Stimulated activated memory B cell treated with anti-CD40 and anti-IgM and Interleukin-4, amounts not matched to agents 10 μg/mL and 1 μg/mL and 100 μg/mL, for 72 hours (primary cell): ENCODE measurements around the gene CCSER2.
"Not testable (repeated sequence)": the region's sequence is repeated elsewhere in the genome, so short reads cannot be mapped to it uniquely, and the experiment has no call there.

Source experiments
- ATAC-seq: fragments of 150-1000 bp; cut with Tn5 transposase; 2 replicates; pipeline ENCODE4 v1.10.0; 2021
- H3K27ac Mint-ChIP-seq: one replicate; pipeline ENCODE4 v1.8.0; 2022; ENCODE audit warnings: mild to moderate bottlenecking, mixed read lengths
- H3K27me3 Mint-ChIP-seq: one replicate; pipeline ENCODE4 v1.8.0; 2022; ENCODE audit warnings: mixed read lengths
- H3K36me3 Mint-ChIP-seq: one replicate; pipeline ENCODE4 v1.8.0; 2022; ENCODE audit warnings: mixed read lengths
- H3K4me1 Mint-ChIP-seq: one replicate; pipeline ENCODE4 v1.8.0; 2022; ENCODE audit warnings: mixed read lengths
- H3K4me3 Mint-ChIP-seq: one replicate; pipeline ENCODE4 v1.8.0; 2022; ENCODE audit warnings: mild to moderate bottlenecking, moderate library complexity, mixed read lengths
- H3K9me3 Mint-ChIP-seq: one replicate; pipeline ENCODE4 v1.8.0; 2022; ENCODE audit warnings: mixed read lengths

Gene CCSER2

DNA sequence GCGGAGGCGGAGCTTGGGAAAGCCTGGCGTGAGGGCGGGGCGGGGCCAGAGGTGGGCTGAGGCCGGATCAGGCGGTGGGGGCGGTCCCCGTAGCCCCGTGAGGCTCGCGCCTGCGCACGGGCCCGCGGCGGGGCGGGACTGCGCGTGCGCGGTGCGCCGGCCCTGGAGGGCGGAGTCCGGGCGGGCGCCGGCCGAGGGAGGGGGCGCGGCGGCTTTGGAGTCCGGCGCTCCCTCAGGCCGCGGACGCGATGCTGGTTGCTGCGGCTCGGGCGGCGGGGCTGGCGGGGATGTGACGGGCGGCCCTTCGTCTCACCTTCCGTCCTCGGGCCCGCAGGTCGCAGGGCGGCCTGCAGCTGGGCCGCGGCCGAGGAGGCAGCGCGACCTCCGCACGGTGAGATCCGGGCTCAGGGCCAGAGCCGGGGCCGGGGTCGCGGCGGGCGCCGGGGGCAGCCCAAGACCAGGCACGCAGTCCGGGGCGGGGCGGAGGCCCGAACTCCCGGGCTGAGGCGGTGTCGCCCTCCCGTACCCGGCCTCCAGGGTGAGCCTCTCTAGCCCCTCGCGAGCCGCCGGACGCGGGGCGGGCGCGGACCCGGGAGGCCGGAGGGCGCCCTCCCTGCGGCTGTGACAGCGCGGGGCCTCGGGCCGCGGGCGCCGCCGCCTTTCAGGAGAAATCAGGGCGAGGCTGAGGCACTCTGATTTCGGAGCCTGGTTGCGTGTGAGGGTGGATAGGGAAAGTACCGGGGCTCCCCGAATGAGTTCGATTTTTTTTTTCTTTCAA, at the start of gene CCSER2:
CCSER2 (plus strand) TSS at position 172 of the 778 bp plus-strand sequence. CDS start 42,464 bp downstream, outside the sequence.
- Mint-ChIP-seq H3K4me3 (peak within 1 kb of the TSS; percentile 93), H3K27me3 (no peaks in the 10 kb centered on the region), H3K4me1 (peaks cover 37% of the 10 kb centered on the region), H3K36me3 (peaks cover 5% of the 10 kb centered on the region), H3K9me3 (no peaks in the 10 kb centered on the region), H3K27ac (peak within 1 kb of the TSS; percentile 98)
- peak; percentile 88 for ATAC-seq

DNA sequence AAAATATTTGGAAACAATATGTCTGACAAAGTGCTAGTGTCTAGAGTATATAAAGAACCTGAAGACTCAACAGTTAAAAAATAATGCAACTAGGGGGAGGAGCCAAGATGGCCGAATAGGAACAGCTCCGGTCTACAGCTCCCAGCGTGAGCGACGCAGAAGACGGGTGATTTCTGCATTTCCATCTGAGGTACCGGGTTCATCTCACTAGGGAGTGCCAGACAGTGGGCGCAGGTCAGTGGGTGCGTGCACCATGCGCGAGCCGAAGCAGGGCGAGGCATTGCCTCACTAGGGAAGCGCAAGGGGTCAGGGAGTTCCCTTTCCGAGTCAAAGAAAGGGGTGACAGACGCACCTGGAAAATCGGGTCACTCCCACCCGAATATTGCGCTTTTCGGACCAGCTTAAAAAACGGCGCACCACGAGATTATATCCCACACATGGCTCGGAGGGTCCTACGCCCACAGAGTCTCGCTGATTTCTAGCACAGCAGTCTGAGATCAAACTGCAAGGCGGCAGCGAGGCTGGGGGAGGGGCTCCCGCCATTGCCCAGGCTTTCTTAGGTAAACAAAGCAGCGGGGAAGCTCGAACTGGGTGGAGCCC, 48.4 kb upstream of the CCSER2 start:
- not testable (repeated sequence) for H3K4me1 Mint-ChIP-seq, H3K36me3 Mint-ChIP-seq, H3K27ac Mint-ChIP-seq, ATAC-seq, H3K9me3 Mint-ChIP-seq
- H3K27me3 Mint-ChIP-seq: peaks cover 45% of the 10 kb centered on the region
- H3K4me3 Mint-ChIP-seq: peak overlapping the region; percentile 34

DNA sequence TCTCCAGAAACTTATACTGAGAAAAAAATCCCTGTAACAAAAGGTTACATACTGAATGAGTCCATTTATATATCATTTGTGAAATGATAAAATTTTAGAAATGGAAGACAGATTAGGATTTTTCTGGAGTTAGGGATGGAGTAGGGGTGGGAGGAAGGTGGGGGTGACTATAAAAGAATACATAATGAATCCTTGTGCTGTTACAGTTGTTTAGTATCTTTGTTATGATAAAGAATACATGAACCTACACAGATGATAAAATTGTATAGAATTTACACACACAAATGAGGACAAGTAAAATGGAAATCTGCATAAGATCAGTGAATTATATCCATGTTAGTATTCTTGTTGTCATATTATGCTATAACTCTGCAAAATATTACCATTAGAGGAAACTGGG, 41.7 kb upstream of the CCSER2 start:
- ATAC-seq: no peak
- no peak overlapping the region for H3K4me3 Mint-ChIP-seq
- no peaks in the 10 kb centered on the region for H3K4me1 Mint-ChIP-seq
- no peaks in the 10 kb centered on the region for H3K27me3 Mint-ChIP-seq
- H3K27ac Mint-ChIP-seq: no peak overlapping the region
- no peaks in the 10 kb centered on the region for H3K36me3 Mint-ChIP-seq
- no peaks in the 10 kb centered on the region for H3K9me3 Mint-ChIP-seq

- H3K4me1 Mint-ChIP-seq: no peaks in the 10 kb centered on the region
- H3K36me3 Mint-ChIP-seq: no peaks in the 10 kb centered on the region
- ATAC-seq: no peak
- no peak overlapping the region for H3K27ac Mint-ChIP-seq
- H3K4me3 Mint-ChIP-seq: no peak overlapping the region
- no peaks in the 10 kb centered on the region for H3K27me3 Mint-ChIP-seq
- no peaks in the 10 kb centered on the region for H3K9me3 Mint-ChIP-seq
These were observed 40.2 kb upstream of the CCSER2 start for GRCh38 chr10:84288151-84288550.

- no peak for ATAC-seq
- no peaks in the 10 kb centered on the region for H3K9me3 Mint-ChIP-seq
- H3K27ac Mint-ChIP-seq: no peak overlapping the region
- no peak overlapping the region for H3K4me3 Mint-ChIP-seq
- no peaks in the 10 kb centered on the region for H3K36me3 Mint-ChIP-seq
- H3K4me1 Mint-ChIP-seq: no peaks in the 10 kb centered on the region
- no peaks in the 10 kb centered on the region for H3K27me3 Mint-ChIP-seq
These were observed 38.7 kb upstream of the CCSER2 start for GRCh38 chr10:84289521-84290200.

- ATAC-seq: no peak
- Mint-ChIP-seq H3K4me3 (no peak overlapping the region), H3K9me3 (no peaks in the 10 kb centered on the region), H3K27ac (no peak overlapping the region), H3K4me1 (no peaks in the 10 kb centered on the region), H3K36me3 (no peaks in the 10 kb centered on the region), H3K27me3 (no peaks in the 10 kb centered on the region)
These were observed 38.2 kb upstream of the CCSER2 start for GRCh38 chr10:84290235-84290634.

GRCh38 chr10:84291384-84291783, 37.0 kb upstream of the CCSER2 start:
- no peaks in the 10 kb centered on the region for H3K9me3 Mint-ChIP-seq
- no peaks in the 10 kb centered on the region for H3K27me3 Mint-ChIP-seq
- H3K27ac Mint-ChIP-seq: no peak overlapping the region
- H3K36me3 Mint-ChIP-seq: no peaks in the 10 kb centered on the region
- no peak overlapping the region for H3K4me3 Mint-ChIP-seq
- H3K4me1 Mint-ChIP-seq: no peaks in the 10 kb centered on the region
- ATAC-seq: no peak

DNA sequence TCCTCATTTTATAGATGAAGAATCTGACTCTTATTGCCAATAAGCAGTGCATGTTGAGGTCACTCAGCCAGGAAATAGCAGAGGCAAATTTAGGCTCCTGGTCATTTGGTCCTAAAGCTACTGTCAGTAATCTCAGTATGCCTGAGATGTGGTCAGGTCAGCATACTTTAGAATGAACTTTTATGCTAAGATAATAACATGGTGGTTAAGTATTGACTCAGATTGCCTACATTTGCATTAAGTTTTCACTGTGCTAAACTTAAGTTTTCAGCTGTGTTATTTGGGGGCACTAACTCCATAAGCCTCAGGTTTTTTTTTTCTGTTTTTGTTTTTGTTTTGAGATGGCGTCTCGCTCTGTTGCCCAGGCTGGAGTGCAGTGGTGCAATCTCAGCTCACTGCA, 35.9 kb upstream of the CCSER2 start:
- no peak overlapping the region for H3K4me3 Mint-ChIP-seq
- no peaks in the 10 kb centered on the region for H3K9me3 Mint-ChIP-seq
- no peak for ATAC-seq
- H3K27ac Mint-ChIP-seq: no peak overlapping the region
- H3K36me3 Mint-ChIP-seq: no peaks in the 10 kb centered on the region
- no peaks in the 10 kb centered on the region for H3K4me1 Mint-ChIP-seq
- peaks cover 6% of the 10 kb centered on the region for H3K27me3 Mint-ChIP-seq

- Mint-ChIP-seq H3K4me1 (no peaks in the 10 kb centered on the region), H3K9me3 (no peaks in the 10 kb centered on the region), H3K27ac (no peak overlapping the region), H3K27me3 (peaks cover 13% of the 10 kb centered on the region), H3K4me3 (no peak overlapping the region), H3K36me3 (no peaks in the 10 kb centered on the region)
- ATAC-seq: no peak
These were observed 35.2 kb upstream of the CCSER2 start for GRCh38 chr10:84293171-84293570.

DNA sequence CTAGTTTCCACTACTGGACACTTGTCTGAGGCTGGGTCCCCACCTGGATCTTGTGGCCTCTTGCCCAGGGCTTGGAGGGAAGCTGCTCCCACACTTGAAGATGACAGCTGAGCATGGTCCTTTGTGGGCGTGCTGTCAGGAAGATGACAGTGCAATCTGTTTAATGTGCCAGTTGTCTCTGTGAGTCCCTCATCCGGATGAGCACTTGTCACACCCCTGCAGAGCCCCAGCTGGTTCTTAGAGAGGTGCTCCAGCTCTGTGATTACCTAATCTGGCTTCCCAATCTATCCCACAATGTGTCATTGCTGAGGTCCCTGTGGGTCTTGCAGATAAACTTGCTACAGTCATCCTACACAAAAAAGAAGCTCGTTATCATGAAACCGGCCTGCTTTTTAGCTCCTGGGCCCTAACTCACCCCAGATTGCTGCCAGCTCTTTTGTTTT, 34.8 kb upstream of the CCSER2 start:
- Mint-ChIP-seq H3K27ac (no peak overlapping the region), H3K4me3 (no peak overlapping the region), H3K9me3 (no peaks in the 10 kb centered on the region), H3K27me3 (peaks cover 17% of the 10 kb centered on the region), H3K36me3 (no peaks in the 10 kb centered on the region), H3K4me1 (no peaks in the 10 kb centered on the region)
- no peak for ATAC-seq

DNA sequence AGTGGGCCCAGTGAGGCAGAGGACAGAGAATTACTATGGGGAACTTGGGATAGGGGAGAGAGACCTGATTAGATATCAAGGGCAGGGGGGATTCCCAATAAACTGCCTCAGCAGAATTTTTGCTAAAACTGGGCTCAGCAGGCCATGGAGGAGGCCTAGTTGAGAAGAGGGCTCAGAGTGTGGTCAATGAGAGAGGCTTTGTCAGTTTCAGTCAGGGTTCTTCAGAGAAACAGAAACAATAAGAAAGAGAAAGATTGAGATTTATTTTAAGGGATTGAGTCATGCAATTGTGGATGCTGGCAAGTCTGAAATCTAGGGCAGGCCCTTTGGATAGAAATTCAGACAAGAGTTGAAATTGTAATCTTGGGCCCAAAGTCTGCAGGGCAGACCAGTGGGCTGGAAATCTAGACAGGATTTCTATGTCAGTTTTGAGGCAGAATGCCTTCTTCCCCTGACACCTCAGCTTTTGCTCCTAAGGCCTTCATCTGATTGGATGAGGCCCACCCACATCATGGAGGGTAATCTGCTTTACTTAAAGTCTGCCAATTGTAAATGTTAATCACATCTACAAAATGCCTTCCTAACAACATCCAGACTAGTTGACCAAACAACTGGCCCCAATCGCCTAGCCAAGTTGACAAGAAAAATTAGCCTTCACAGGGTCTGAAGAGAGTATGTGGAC, 33.5 kb upstream of the CCSER2 start:
- no peaks in the 10 kb centered on the region for H3K9me3 Mint-ChIP-seq
- H3K27ac Mint-ChIP-seq: no peak overlapping the region
- ATAC-seq: no peak
- no peak overlapping the region for H3K4me3 Mint-ChIP-seq
- no peaks in the 10 kb centered on the region for H3K4me1 Mint-ChIP-seq
- peaks cover 29% of the 10 kb centered on the region for H3K27me3 Mint-ChIP-seq
- no peaks in the 10 kb centered on the region for H3K36me3 Mint-ChIP-seq

DNA sequence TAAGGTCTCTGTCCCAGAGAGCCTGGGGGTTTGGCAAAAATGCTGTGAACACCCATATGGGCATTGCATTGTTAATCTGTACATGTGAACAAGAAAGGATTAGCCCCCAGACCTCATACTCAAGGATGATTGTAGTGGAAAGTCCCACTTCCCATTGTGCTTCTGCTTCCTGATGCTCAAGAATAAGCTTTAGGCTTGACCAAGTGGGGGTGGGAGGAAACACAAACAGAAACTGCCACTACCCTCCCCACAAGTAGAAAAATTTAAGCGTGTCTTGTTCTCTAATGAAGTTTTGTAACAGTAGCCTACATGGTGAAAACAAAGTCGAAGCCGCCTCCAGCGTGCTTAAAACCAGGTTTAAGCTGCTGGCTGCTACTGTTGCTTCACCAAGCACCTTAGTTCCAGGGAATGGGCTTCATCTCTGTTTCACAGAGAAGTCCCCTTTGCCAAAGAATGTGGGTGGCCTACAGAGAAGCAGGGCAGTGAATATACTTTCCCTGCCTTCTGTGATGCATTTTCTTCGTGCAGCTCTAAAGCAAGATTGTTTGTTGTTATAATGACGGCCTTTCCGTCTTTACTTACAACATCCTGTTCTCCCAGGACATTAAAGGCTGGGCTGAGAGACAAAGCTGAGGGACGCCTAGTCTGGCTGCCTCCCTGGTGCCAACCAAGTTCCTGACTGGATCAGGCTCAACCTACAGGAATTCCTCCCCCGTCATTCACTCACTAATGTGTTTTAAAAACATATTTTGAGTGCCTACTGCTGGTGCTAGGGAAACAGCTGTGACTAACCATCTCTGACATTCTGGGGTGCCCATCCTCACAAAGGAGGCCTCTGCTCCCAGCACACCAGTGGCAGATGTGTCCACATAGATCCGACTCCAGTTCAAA, 32.1 kb upstream of the CCSER2 start:
- no peak overlapping the region for H3K27ac Mint-ChIP-seq
- peaks cover 29% of the 10 kb centered on the region for H3K27me3 Mint-ChIP-seq
- ATAC-seq: no peak
- H3K9me3 Mint-ChIP-seq: no peaks in the 10 kb centered on the region
- H3K4me1 Mint-ChIP-seq: no peaks in the 10 kb centered on the region
- H3K36me3 Mint-ChIP-seq: no peaks in the 10 kb centered on the region
- H3K4me3 Mint-ChIP-seq: no peak overlapping the region

DNA sequence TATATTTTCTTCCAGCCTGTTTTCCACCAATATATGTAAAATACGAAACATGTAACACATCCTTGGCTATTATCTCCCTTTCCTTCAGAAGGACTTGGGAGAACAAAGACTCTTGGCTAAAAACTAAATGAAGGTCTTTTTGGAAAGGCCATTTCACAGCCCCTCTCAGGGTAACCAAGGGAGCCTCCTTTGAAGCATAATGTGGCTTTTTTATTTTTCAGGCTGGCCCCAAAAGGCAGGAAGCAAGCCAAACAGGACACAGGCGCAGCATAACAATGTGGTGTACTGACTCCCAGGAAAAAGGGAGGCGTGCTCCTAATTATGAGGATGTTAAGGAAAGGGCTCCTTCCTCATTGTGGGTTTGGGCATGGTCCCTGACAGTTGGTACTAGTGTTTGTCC, 30.3 kb upstream of the CCSER2 start:
- Mint-ChIP-seq H3K4me3 (no peak overlapping the region), H3K36me3 (no peaks in the 10 kb centered on the region), H3K9me3 (no peaks in the 10 kb centered on the region), H3K27me3 (peaks cover 29% of the 10 kb centered on the region), H3K4me1 (no peaks in the 10 kb centered on the region), H3K27ac (no peak overlapping the region)
- ATAC-seq: no peak

- Mint-ChIP-seq H3K9me3 (no peaks in the 10 kb centered on the region), H3K27me3 (peaks cover 35% of the 10 kb centered on the region), H3K27ac (no peak overlapping the region), H3K4me1 (no peaks in the 10 kb centered on the region), H3K36me3 (no peaks in the 10 kb centered on the region), H3K4me3 (no peak overlapping the region)
- ATAC-seq: peak; percentile 22
These were observed 26.2 kb upstream of the CCSER2 start for GRCh38 chr10:84302223-84302622.
